ENCODE data around the gene BTD.

The BTD gene

DNA sequence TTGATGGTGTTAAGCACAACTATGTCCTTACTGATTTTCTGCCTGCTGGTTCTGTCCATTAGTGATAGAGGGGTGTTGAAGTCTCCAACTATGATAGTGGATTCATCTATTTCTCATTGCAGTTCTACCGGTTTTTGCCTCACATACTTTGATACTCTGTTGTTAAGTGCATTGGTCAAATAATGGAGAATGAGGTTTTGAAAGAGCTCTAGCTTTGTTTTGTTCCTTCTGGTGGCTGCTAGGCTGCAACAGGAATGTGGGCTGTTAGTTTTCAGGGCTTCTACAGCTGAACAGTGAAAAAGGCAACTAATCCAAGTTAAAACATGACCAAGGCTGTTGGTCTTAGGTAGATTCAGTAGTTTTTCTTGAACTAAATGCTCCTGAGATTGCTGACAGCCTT is 62.6 kb downstream of the BTD start:
- Histone ChIP-seq H3K36me3 (ENCODE audit: insufficient read depth, low read length) (peaks cover 12% of the 10 kb centered on the region), H3K4me2 (ENCODE audit: low read length) (no peak overlapping the region), H3K9ac (ENCODE audit: low read length) (no peak overlapping the region), H2AFZ (ENCODE audit: low read length) (no peak overlapping the region), H3K4me3 (ENCODE audit: low read depth, low read length, poor library complexity, severe bottlenecking) (no peak overlapping the region), H3K4me1 (ENCODE audit: insufficient read depth, low read length, severe bottlenecking) (no peaks in the 10 kb centered on the region), H3K79me2 (ENCODE audit: insufficient read depth, low read length) (no peaks in the 10 kb centered on the region), H3F3A (ENCODE audit: insufficient read depth, low read length) (no peaks in the 10 kb centered on the region), H3K27me3 (ENCODE audit: insufficient read depth, low read length) (no peaks in the 10 kb centered on the region), H3K9me2 (ENCODE audit: low read depth, low read length) (no peaks in the 10 kb centered on the region), H4K20me1 (ENCODE audit: insufficient read depth, low read length) (no peaks in the 10 kb centered on the region), H3K9me3 (ENCODE audit: low read length) (no peaks in the 10 kb centered on the region), H3K27ac (ENCODE audit: low read depth, low read length, poor library complexity, severe bottlenecking) (no peak overlapping the region)
- TF ChIP-seq, protein P1, sequence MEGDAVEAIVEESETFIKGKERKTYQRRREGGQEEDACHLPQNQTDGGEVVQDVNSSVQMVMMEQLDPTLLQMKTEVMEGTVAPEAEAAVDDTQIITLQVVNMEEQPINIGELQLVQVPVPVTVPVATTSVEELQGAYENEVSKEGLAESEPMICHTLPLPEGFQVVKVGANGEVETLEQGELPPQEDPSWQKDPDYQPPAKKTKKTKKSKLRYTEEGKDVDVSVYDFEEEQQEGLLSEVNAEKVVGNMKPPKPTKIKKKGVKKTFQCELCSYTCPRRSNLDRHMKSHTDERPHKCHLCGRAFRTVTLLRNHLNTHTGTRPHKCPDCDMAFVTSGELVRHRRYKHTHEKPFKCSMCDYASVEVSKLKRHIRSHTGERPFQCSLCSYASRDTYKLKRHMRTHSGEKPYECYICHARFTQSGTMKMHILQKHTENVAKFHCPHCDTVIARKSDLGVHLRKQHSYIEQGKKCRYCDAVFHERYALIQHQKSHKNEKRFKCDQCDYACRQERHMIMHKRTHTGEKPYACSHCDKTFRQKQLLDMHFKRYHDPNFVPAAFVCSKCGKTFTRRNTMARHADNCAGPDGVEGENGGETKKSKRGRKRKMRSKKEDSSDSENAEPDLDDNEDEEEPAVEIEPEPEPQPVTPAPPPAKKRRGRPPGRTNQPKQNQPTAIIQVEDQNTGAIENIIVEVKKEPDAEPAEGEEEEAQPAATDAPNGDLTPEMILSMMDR (IDR thresholded peaks at IDR 0.05; ENCODE audit: low read length): no peak
- no peak for TF ChIP-seq EZH2 (IDR thresholded peaks at IDR 0.05; ENCODE audit: borderline replicate concordance, low read length)

DNA sequence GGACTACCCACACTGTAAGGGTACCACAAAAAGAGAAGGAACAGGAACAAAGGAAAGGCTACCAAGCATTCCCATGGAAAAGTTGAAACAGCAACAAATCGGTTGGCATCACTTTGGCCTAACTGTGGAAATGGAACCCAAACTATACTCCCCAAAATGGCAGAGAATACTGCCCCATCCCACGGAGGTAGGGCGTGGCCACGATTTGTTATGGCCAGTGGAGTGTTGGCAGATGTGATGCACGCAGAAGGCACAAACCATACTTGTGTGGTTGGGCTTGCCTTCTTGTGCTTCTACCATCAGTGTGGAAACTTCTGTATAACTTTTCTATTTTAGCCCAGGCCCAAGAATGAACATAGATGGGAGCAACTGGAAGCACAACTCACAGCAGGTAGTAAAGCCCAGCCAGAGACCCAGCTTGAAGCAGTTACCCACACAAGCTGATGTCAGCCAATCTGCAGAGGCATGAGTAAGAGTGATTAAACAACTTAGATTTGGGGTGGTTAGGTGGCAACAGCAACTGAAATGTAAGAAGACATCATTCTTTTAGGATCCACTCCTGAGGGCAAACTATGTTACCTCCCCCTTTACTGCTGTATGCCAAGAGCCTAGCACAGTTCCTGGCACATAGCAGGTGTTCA is 64.1 kb downstream of the BTD start:
- H3K79me2 ChIP-seq (ENCODE audit: insufficient read depth, low read length): no peaks in the 10 kb centered on the region
- H3K4me2 ChIP-seq (ENCODE audit: low read length): no peak overlapping the region
- H3K9me3 ChIP-seq (ENCODE audit: low read length): no peaks in the 10 kb centered on the region
- no peak overlapping the region for H3K27ac ChIP-seq (ENCODE audit: low read depth, low read length, poor library complexity, severe bottlenecking)
- no peak overlapping the region for H2AFZ ChIP-seq (ENCODE audit: low read length)
- no peaks in the 10 kb centered on the region for H3K4me1 ChIP-seq (ENCODE audit: insufficient read depth, low read length, severe bottlenecking)
- no peak overlapping the region for H3K4me3 ChIP-seq (ENCODE audit: low read depth, low read length, poor library complexity, severe bottlenecking)
- H3K9ac ChIP-seq (ENCODE audit: low read length): no peak overlapping the region
- TF ChIP-seq, protein P1 (IDR thresholded peaks at IDR 0.05; ENCODE audit: low read length): no peak
- no peak for TF ChIP-seq EZH2 (IDR thresholded peaks at IDR 0.05; ENCODE audit: borderline replicate concordance, low read length)
- H4K20me1 ChIP-seq (ENCODE audit: insufficient read depth, low read length): no peaks in the 10 kb centered on the region
- no peaks in the 10 kb centered on the region for H3F3A ChIP-seq (ENCODE audit: insufficient read depth, low read length)
- no peaks in the 10 kb centered on the region for H3K27me3 ChIP-seq (ENCODE audit: insufficient read depth, low read length)
- peaks cover 22% of the 10 kb centered on the region for H3K36me3 ChIP-seq (ENCODE audit: insufficient read depth, low read length)
- H3K9me2 ChIP-seq (ENCODE audit: low read depth, low read length): no peaks in the 10 kb centered on the region

DNA sequence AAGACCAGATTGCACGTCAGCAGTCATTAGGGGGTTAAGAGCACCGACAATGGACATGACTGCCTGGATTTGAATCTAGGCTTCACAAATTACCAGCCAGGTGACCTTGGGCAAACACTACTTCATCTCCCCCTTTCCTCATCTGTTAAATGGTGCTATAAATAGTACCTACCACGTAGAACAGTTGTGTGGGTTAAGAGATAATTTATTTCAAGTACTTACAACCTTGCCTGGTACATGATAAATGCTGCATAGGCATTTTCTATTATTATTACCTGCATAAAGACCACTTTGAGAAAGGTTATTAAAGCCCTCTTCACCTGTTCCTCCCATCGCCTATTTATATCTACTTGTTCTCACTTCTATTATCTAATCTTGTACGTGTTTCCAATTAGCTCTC is 64.7 kb downstream of the BTD start:
- Histone ChIP-seq H3K27me3 (ENCODE audit: insufficient read depth, low read length) (no peaks in the 10 kb centered on the region), H3K9me2 (ENCODE audit: low read depth, low read length) (no peaks in the 10 kb centered on the region), H3K4me2 (ENCODE audit: low read length) (no peak overlapping the region), H3K27ac (ENCODE audit: low read depth, low read length, poor library complexity, severe bottlenecking) (no peak overlapping the region), H3K4me3 (ENCODE audit: low read depth, low read length, poor library complexity, severe bottlenecking) (no peak overlapping the region), H4K20me1 (ENCODE audit: insufficient read depth, low read length) (no peaks in the 10 kb centered on the region), H3K36me3 (ENCODE audit: insufficient read depth, low read length) (peaks cover 29% of the 10 kb centered on the region), H3K9ac (ENCODE audit: low read length) (no peak overlapping the region), H3K9me3 (ENCODE audit: low read length) (no peaks in the 10 kb centered on the region), H3K4me1 (ENCODE audit: insufficient read depth, low read length, severe bottlenecking) (no peaks in the 10 kb centered on the region), H3F3A (ENCODE audit: insufficient read depth, low read length) (no peaks in the 10 kb centered on the region), H3K79me2 (ENCODE audit: insufficient read depth, low read length) (no peaks in the 10 kb centered on the region), H2AFZ (ENCODE audit: low read length) (no peak overlapping the region)
- TF ChIP-seq, protein P1 (IDR thresholded peaks at IDR 0.05; ENCODE audit: low read length): no peak
- TF ChIP-seq EZH2 (IDR thresholded peaks at IDR 0.05; ENCODE audit: borderline replicate concordance, low read length): no peak

All from OCI-LY1 (cell line).